Small intestine (tissue), 7 donors: ENCODE results near the gene HADHA. TPM values are rescaled to one million over a fixed set of nuclear protein-coding genes. Genes with fewer than 3 reads are reported as not detected.

ENCODE experiments used
- DNase-seq, 2 donors: peaks; one replicate each; pipeline versions ENCODE4 v3.0.0 to v3.0.0-alpha.2; 2013
- FAIRE-seq: peaks from 2 replicates; lab custom pipeline; 2012; peaks lifted over from hg19 to GRCh38; lab: Jason Lieb, UNC
- H3K27ac ChIP-seq, 3 donors: one replicate each; pipeline ENCODE4 v1.5.1; 2013; ENCODE audit warnings: low read length in 2 of 3, mild to moderate bottlenecking in 2 of 3, control low read depth in 1 of 3, inconsistent platforms in 1 of 3, low read depth in 1 of 3, moderate library complexity in 1 of 3
- H3K27me3 ChIP-seq, 3 donors: one replicate each; pipeline ENCODE4 v1.6.1; 2013; ENCODE audit warnings: low read length in 3 of 3, inconsistent platforms in 1 of 3; ENCODE audit not compliant: control insufficient read depth in 3 of 3, insufficient read depth in 3 of 3
- H3K36me3 ChIP-seq, 3 donors: one replicate each; pipeline ENCODE4 v1.6.1; 2013; ENCODE audit warnings: low read length in 3 of 3, inconsistent platforms in 1 of 3, low read depth in 1 of 3, mild to moderate bottlenecking in 1 of 3, moderate library complexity in 1 of 3; ENCODE audit not compliant: control insufficient read depth in 3 of 3, insufficient read depth in 2 of 3
- H3K4me1 ChIP-seq, 3 donors: one replicate each; pipeline ENCODE4 v1.6.1; 2013; ENCODE audit warnings: low read length in 2 of 3, inconsistent platforms in 1 of 3, low read depth in 1 of 3, mild to moderate bottlenecking in 1 of 3, moderate library complexity in 1 of 3; ENCODE audit not compliant: control insufficient read depth in 3 of 3, insufficient read depth in 2 of 3
- H3K4me3 ChIP-seq, 3 donors: one replicate each; pipeline ENCODE4 v1.5.1; 2013; ENCODE audit warnings: low read length in 3 of 3, control low read depth in 1 of 3, inconsistent platforms in 1 of 3, low read depth in 1 of 3, mild to moderate bottlenecking in 1 of 3, moderate library complexity in 1 of 3
- H3K9me3 ChIP-seq, 2 donors: one replicate each; pipeline ENCODE4 v1.6.1; 2013; ENCODE audit warnings: low read depth in 1 of 2, low read length in 1 of 2; ENCODE audit not compliant: control insufficient read depth in 2 of 2, insufficient read depth in 1 of 2
- WGBS, 3 donors: extraction: QIAGEN DNeasy Blood & Tissue Kit; methylation state at CpG; one replicate each; pipeline ENCODE4 v1.1.7; 2013; 5-methylcytosine and 5-hydroxymethylcytosine counted together
- polyA plus RNA-seq, 4 donors: library from polyadenylated mRNA; stranded (reverse) in 3 of 4; unstranded in 1 of 4; fragments of 200-250 nt in 3 of 4; fragments of 120-200 nt in 1 of 4; gene quantifications; one replicate each; pipeline versions ENCODE4 v1.2.1 to v1.2.3, GENCODE V29; 2013
- donor health status: healthy with polysubstance abuse.
- donor health status: control.
- donor health status: control.
- donor health status: Bipolar disorder and iron deficiency.
- donor health status: healthy.

The HADHA gene
- polyA plus RNA-seq, 4 donors: 145 to 217 (median 189) TPM

GRCh38 chr2:26217720-26218119, 26.7 kb downstream of the HADHA start:
- WGBS, 3 donors: 80 to 83% (median 83%) methylated on average over 6 of the region's 6 CpGs
- DNase-seq: no peak
- Histone ChIP-seq H3K4me1 (no peaks in the 10 kb centered on the region), H3K4me3 (no peak overlapping the region), H3K27ac (no peak overlapping the region), H3K9me3 (peaks cover 0 to 12% of the 10 kb centered on the region in 2 donors), H3K36me3 (peaks cover 5 to 43% (median 20%) of the 10 kb centered on the region in 3 donors), H3K27me3 (no peaks in the 10 kb centered on the region)
- FAIRE-seq: no peak

GRCh38 chr2:26216587-26216986, 27.8 kb downstream of the HADHA start:
- H3K9me3 ChIP-seq: peaks cover 0 to 12% of the 10 kb centered on the region in 2 donors
- no peak for DNase-seq
- H3K36me3 ChIP-seq: peaks cover 8 to 45% (median 28%) of the 10 kb centered on the region in 3 donors
- no peak overlapping the region for H3K4me3 ChIP-seq
- H3K4me1 ChIP-seq: no peaks in the 10 kb centered on the region
- 97% methylated on average over 4 of the region's 4 CpGs for WGBS, 3 donors
- no peak for FAIRE-seq
- no peak overlapping the region for H3K27ac ChIP-seq
- H3K27me3 ChIP-seq: no peaks in the 10 kb centered on the region

GRCh38 chr2:26215833-26216232, 28.6 kb downstream of the HADHA start:
- Histone ChIP-seq H3K9me3 (peaks cover 0 to 12% of the 10 kb centered on the region in 2 donors), H3K36me3 (peaks cover 8 to 42% (median 28%) of the 10 kb centered on the region in 3 donors), H3K4me3 (no peak overlapping the region), H3K4me1 (no peaks in the 10 kb centered on the region), H3K27me3 (no peaks in the 10 kb centered on the region), H3K27ac (no peak overlapping the region)
- 92 to 100% (median 96%) methylated on average over 1 of the region's 1 CpG for WGBS, 3 donors
- no peak for FAIRE-seq
- DNase-seq: no peak

- Histone ChIP-seq H3K27me3 (no peaks in the 10 kb centered on the region), H3K4me1 (no peaks in the 10 kb centered on the region), H3K27ac (no peak overlapping the region), H3K36me3 (peaks cover 9 to 43% (median 28%) of the 10 kb centered on the region in 3 donors), H3K4me3 (no peak overlapping the region), H3K9me3 (peaks cover 0 to 12% of the 10 kb centered on the region in 2 donors)
- DNase-seq (no peak), FAIRE-seq (no peak)
- WGBS, 3 donors: 80 to 96% (median 94%) methylated on average over 1 of the region's 1 CpG
These were observed 29.7 kb downstream of the HADHA start for GRCh38 chr2:26214759-26215158.

GRCh38 chr2:26212011-26212410, 32.4 kb downstream of the HADHA start:
- WGBS, 3 donors: 92 to 95% (median 94%) methylated on average over 5 of the region's 5 CpGs
- FAIRE-seq (no peak), DNase-seq (no peak)

GRCh38 chr2:26203906-26204305, 40.5 kb downstream of the HADHA start:
- DNase-seq (no peak), FAIRE-seq (no peak)
- Histone ChIP-seq H3K27me3 (no peaks in the 10 kb centered on the region), H3K4me1 (no peaks in the 10 kb centered on the region), H3K9me3 (no peaks in the 10 kb centered on the region), H3K36me3 (peaks cover 28 to 45% (median 36%) of the 10 kb centered on the region in 3 donors), H3K27ac (no peak overlapping the region), H3K4me3 (no peak overlapping the region)
- 92 to 96% (median 96%) methylated on average over 7 of the region's 7 CpGs for WGBS, 3 donors

More at GRCh38 chr2:26212011-26212410, 32.4 kb downstream of the HADHA start:
- Histone ChIP-seq H3K4me3 (no peak overlapping the region), H3K27ac (no peak overlapping the region), H3K36me3 (peaks cover 19 to 35% (median 26%) of the 10 kb centered on the region in 3 donors), H3K4me1 (no peaks in the 10 kb centered on the region), H3K9me3 (no peaks in the 10 kb centered on the region), H3K27me3 (no peaks in the 10 kb centered on the region)

GRCh38 chr2:26202981-26203490, 41.4 kb downstream of the HADHA start:
- Histone ChIP-seq H3K27me3 (no peaks in the 10 kb centered on the region), H3K9me3 (no peaks in the 10 kb centered on the region), H3K4me1 (no peaks in the 10 kb centered on the region), H3K4me3 (no peak overlapping the region), H3K27ac (no peak overlapping the region), H3K36me3 (peaks cover 23 to 49% (median 38%) of the 10 kb centered on the region in 3 donors)
- no peak for DNase-seq
- FAIRE-seq: no peak
- 52 to 81% (median 70%) methylated on average over 1 of the region's 1 CpG for WGBS, 3 donors

GRCh38 chr2:26197516-26197915, 46.9 kb downstream of the HADHA start:
- FAIRE-seq (no peak), DNase-seq (no peak)
- Histone ChIP-seq H3K27me3 (no peaks in the 10 kb centered on the region), H3K36me3 (peaks cover 29 to 59% (median 52%) of the 10 kb centered on the region in 3 donors), H3K4me1 (no peaks in the 10 kb centered on the region), H3K4me3 (no peak overlapping the region), H3K27ac (no peak overlapping the region), H3K9me3 (no peaks in the 10 kb centered on the region)
- 70 to 89% (median 87%) methylated on average over 4 of the region's 4 CpGs for WGBS, 3 donors
